GM21529 (cell line): ENCODE results near the gene MZT1.
A peak's percentile ranks its signal among the peaks of the same experiment; 100 is the strongest.
"Not testable (repeated sequence)": the region's sequence is repeated elsewhere in the genome, so short reads cannot be mapped to it uniquely, and the experiment has no call there.

Experiments
- ATAC-seq: cut with Tn5 transposase; IDR thresholded peaks from one replicate; pipeline ENCODE4 v1.9.1; 2021; ENCODE audit not compliant: unreplicated experiment

MZT1 gene

GRCh38 chr13:72727417-72728289 lies at the start of gene MZT1, which contains the start of gene BORA:
Gene MZT1 (minus strand): TSS chr13:72727629. CDS start chr13:72727602, 27 bp downstream.
Gene BORA (plus strand): TSS chr13:72727923. CDS start chr13:72728941, 1,018 bp downstream.
- ATAC-seq: peak; percentile 91

DNA sequence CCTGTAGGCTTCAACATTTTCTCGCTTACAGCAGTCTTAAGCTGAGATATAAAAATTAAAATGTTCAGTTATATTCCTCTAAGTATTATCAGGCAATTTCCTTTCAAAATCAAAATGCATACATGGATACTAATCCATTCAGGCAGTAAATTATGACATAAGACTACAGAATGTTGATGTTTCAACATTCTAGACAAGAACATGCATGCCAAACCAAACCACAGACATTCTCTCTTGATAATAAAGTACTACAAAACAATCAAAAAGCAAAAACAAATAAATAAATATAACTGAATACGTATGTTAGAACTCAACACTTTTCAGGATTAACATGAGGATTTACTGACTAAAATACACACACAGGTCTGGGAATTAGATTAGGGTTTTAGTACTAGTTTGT lies 46.6 kb upstream of the MZT1 start:
- no peak for ATAC-seq

GRCh38 chr13:72763411-72763810 lies 36.0 kb upstream of the MZT1 start:
- no peak for ATAC-seq

DNA sequence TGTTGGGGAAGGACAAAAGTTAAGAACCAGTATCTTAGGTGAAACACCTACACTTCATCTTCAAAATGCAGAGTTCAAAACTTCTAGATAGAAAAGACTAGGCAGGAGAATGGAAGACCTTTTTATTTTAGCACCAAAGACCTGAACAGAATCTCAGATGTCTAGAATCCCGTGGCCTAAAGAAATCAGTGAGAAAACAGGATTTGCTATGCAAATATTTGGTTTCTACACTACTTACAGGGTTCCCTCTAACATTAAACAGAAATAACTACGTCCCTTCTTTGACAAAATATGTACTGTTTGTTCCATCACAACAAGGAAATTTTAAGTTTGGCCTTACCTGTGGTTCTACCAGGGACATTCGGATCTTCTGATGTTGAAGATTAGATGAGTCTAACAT lies 32.8 kb upstream of the MZT1 start:
- ATAC-seq: peak; percentile 40

GRCh38 chr13:72757792-72758535 lies 30.5 kb upstream of the MZT1 start:
- ATAC-seq: no peak

DNA sequence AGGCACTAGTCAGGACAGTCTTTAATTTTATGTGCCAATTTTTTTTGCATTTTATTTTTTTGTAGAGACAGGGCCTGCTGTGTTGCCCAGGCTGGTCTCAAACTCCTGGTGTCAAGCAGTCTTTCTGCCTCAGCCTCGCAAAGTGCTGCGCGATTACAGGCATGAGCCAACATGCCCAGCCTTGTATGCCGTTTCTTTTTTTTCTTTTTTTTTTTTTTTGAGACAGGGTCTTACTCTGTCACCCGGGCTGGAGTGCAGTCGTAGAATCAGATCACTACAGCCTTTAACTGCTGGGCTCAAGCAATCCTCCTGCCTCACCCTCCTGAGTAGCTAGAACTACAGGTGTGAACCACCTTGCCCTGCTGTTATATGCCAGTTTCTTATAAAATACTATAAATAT lies 26.7 kb upstream of the MZT1 start:
- ATAC-seq: no peak

GRCh38 chr13:72751220-72751619 lies 23.8 kb upstream of the MZT1 start:
- no peak for ATAC-seq

- ATAC-seq: no peak
Measured at GRCh38 chr13:72745260-72745659, 17.8 kb upstream of the MZT1 start.

- ATAC-seq: no peak
Measured at GRCh38 chr13:72740015-72740414, 12.6 kb upstream of the MZT1 start.

GRCh38 chr13:72737033-72737432 lies 9.6 kb upstream of the MZT1 start:
- no peak for ATAC-seq

DNA sequence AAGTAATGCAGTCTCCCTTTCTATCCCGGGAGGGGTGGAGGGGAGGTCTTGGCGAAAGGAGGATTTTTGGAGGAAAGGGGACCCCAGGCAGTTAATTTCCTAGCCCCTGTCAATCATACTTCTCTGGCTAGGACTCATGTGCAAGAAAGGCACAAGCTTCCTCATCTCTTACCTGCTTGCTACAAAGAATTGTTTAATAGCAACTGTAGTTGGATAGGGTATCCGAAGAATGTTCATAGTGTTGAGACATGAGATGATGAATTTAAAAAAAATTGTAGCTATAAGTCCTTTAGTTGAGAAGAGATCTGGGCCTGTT lies 819 bp upstream of the MZT1 start:
- ATAC-seq: no peak

GRCh38 chr13:72726726-72727416 lies 558 bp downstream of the MZT1 start:
- peak; percentile 28 for ATAC-seq

- not testable (repeated sequence) for ATAC-seq
Measured at GRCh38 chr13:72726185-72726584, 1.2 kb downstream of the MZT1 start.

DNA sequence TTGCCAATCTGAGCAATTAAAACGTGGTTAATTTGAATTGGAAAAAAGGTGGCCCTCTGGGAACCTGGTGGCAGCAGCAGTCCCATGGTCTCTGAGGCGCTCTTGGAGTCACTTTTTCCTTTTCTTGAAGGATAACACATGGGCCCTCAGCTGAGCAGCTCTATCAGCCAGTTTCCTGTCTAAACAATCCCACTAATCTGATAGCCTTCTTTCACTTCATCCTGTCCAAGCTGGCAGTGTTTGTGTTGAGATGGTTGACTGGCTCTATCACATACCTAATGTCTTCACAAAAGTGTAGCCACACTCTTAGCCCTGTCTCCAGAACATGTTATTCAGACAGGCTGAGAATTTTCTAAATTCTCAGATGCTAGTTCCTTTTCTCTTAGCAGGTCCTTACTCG lies 10.7 kb downstream of the MZT1 start:
- no peak for ATAC-seq

- ATAC-seq: no peak
Measured at GRCh38 chr13:72700509-72700908, 26.9 kb downstream of the MZT1 start.

DNA sequence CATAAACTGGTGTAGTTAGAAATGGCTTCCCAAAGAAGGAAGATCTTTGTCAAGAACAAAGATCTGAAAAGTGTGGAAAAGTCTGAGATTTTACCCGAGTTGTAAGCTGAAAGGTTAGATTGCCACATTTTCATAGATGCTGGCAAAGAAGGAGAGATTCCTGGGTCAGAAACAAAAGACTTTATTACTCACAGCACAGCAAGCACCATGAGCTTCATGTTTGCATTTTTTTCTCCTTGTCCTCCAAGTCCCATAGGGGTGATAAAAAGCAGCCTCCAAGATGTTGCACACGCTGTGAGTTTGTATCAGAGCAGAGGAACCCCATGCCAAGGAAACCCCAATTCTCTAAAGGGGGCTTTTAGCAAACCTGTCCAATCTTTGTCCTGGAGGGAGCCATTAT lies 29.3 kb downstream of the MZT1 start:
- no peak for ATAC-seq

GRCh38 chr13:72696579-72696978 lies 30.9 kb downstream of the MZT1 start:
- no peak for ATAC-seq

DNA sequence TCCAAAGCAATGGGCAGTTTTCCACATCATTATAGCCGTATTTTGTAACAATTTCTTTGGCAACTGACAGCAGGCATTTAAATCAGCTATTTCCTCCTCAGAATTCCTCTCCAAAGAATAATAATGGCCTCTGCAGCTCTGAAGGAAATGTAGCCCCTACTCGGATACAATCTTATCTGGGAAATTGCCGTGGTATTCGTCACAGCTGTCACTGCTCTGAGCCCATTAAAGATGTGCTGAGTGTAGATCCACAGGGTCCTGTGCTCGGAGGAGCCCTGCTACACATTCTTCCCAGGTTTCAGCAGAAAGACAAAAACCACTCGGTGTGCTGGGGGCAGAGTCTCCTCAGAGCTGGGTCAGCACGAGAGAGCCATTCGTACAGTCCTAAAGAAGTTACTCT lies 33.1 kb downstream of the MZT1 start:
- no peak for ATAC-seq

- no peak for ATAC-seq
Measured at GRCh38 chr13:72693832-72694231, 33.6 kb downstream of the MZT1 start.

DNA sequence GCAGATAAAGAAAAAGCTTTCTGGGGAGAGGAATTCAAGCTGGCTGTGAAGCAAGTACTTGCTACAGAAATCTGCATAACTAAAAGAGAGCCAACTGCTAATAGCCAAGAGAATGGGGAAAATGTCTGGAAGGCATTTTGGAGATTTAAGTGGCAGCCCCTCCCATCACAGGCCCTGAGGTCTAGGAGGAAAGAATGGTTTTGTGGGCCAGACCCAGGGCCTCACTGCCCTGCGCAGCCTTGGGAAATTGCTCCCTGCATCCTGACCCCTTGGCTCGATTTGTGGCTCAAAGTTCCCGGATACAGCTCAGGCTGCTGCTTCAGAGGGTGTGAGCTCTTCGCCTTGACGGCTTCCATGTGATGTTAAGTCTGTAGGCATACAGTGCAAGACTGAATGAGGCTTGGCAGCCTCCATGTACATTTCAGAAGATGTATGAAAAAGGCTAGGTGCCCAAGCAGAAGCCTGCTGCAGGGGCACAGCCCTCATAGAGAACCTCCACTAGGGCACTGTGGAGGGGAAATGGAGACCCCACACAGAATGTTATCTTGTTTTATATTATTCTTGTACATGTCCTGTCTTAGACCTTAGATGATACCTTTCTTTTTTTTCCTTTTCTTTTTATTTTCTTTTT lies 34.4 kb downstream of the MZT1 start:
- ATAC-seq: no peak

- no peak for ATAC-seq
Measured at GRCh38 chr13:72689181-72689696, 38.2 kb downstream of the MZT1 start.
